Mucosa of gallbladder (tissue), 1 donor: ENCODE data around the gene ARHGEF28. TPM values are rescaled to one million over a fixed set of nuclear protein-coding genes. Genes with fewer than 3 reads are reported as not detected.

Experiments used
- DNase-seq: peaks from one replicate; pipeline ENCODE4 v3.0.0-alpha.2; 2020; ENCODE audit warnings: low spot score
- total RNA-seq: library from RNA; stranded (reverse); gene quantifications from one replicate; pipeline ENCODE4 v1.2.1, GENCODE V29; 2021
- donor health status: DM: no; HTN: no; CAD: no.

Gene ARHGEF28
- total RNA-seq, 1 donor from 2014 or later, result 29.9 TPM

- no peak for DNase-seq
Measured at GRCh38 chr5:73623060-73623459, 2.9 kb upstream of the ARHGEF28 start.

GRCh38 chr5:73623901-73624404 lies 2.0 kb upstream of the ARHGEF28 start:
- peak; percentile 70 for DNase-seq

- no peak for DNase-seq
Measured at GRCh38 chr5:73624888-73625287, 1.1 kb upstream of the ARHGEF28 start.

GRCh38 chr5:73625372-73625943 lies 538 bp upstream of the ARHGEF28 start:
- DNase-seq, result no peak

- DNase-seq, result no peak
Measured at GRCh38 chr5:73626814-73627313, 868 bp downstream of the ARHGEF28 start.

- no peak for DNase-seq
Measured at GRCh38 chr5:73629456-73629855, 3.5 kb downstream of the ARHGEF28 start.

GRCh38 chr5:73630765-73631164 lies 4.8 kb downstream of the ARHGEF28 start:
- DNase-seq, result no peak

- DNase-seq, result no peak
Measured at GRCh38 chr5:73631500-73631899, 5.5 kb downstream of the ARHGEF28 start.

GRCh38 chr5:73633060-73633459 lies 7.1 kb downstream of the ARHGEF28 start:
- DNase-seq, result no peak

- DNase-seq, result no peak
Measured at GRCh38 chr5:73636408-73636807, 10.4 kb downstream of the ARHGEF28 start.

- no peak for DNase-seq
Measured at GRCh38 chr5:73637565-73637964, 11.6 kb downstream of the ARHGEF28 start.

GRCh38 chr5:73638344-73639095 lies 12.5 kb downstream of the ARHGEF28 start:
- DNase-seq, result no peak

GRCh38 chr5:73640861-73641320 lies 14.9 kb downstream of the ARHGEF28 start:
- DNase-seq, result no peak

- DNase-seq, result no peak
Measured at GRCh38 chr5:73641811-73642210, 15.8 kb downstream of the ARHGEF28 start.

GRCh38 chr5:73642344-73642743 lies 16.3 kb downstream of the ARHGEF28 start:
- DNase-seq, result no peak

GRCh38 chr5:73644385-73644963 lies 18.5 kb downstream of the ARHGEF28 start:
- DNase-seq, result no peak

GRCh38 chr5:73647721-73648120 lies 21.7 kb downstream of the ARHGEF28 start:
- DNase-seq, result no peak

- DNase-seq, result no peak
Measured at GRCh38 chr5:73648515-73648914, 22.5 kb downstream of the ARHGEF28 start.

GRCh38 chr5:73649926-73650325 lies 23.9 kb downstream of the ARHGEF28 start:
- DNase-seq, result no peak

GRCh38 chr5:73652391-73652790 lies 26.4 kb downstream of the ARHGEF28 start:
- DNase-seq, result no peak

GRCh38 chr5:73654171-73654811 lies 28.3 kb downstream of the ARHGEF28 start:
- no peak for DNase-seq

- DNase-seq, result no peak
Measured at GRCh38 chr5:73654819-73655318, 28.9 kb downstream of the ARHGEF28 start.
